ENCODE measurements around the gene MACROD2. TPM values are rescaled to one million over a fixed set of nuclear protein-coding genes. Genes with fewer than 3 reads are reported as not detected.
"Not testable (repeated sequence)": the region's sequence is repeated elsewhere in the genome, so short reads cannot be mapped to it uniquely, and the experiment has no call there.

MACROD2 gene
- total RNA-seq, 2 donors from 2014 or later = 0.95 to 4.2 TPM

- H3K4me3 ChIP-seq = no peak overlapping the region
- no peaks in the 10 kb centered on the region for H3K27me3 ChIP-seq (replicated peaks; ENCODE audit: insufficient read depth)
- ATAC-seq (ENCODE audit: insufficient number of reproducible peaks, low FRiP score, low read depth) = no peak
- H3K27ac ChIP-seq = no peak overlapping the region
- no peaks in the 10 kb centered on the region for H3K36me3 ChIP-seq
- H3K9me3 ChIP-seq = no peaks in the 10 kb centered on the region
- DNase-seq (ENCODE audit: low spot score) = no peak
- no peak for TF ChIP-seq CTCF (IDR thresholded peaks at IDR 0.05)
- H3K4me1 ChIP-seq (ENCODE audit: control insufficient read depth in 1 of 2, low read depth in 2 of 2) = no peaks in the 10 kb centered on the region
These were observed 1980.9 kb downstream of the MACROD2 start for GRCh38 chr20:15976047-15976736.

- ATAC-seq (ENCODE audit: insufficient number of reproducible peaks, low FRiP score, low read depth) (no peak), DNase-seq (ENCODE audit: low spot score) (no peak)
- H3K9me3 ChIP-seq = no peaks in the 10 kb centered on the region
These were observed 1981.7 kb downstream of the MACROD2 start for GRCh38 chr20:15977026-15977425.

GRCh38 chr20:15977758-15978157, 1982.4 kb downstream of the MACROD2 start:
- Histone ChIP-seq H3K27me3 (replicated peaks; ENCODE audit: insufficient read depth) (no peaks in the 10 kb centered on the region), H3K27ac (no peak overlapping the region), H3K36me3 (no peaks in the 10 kb centered on the region), H3K4me1 (ENCODE audit: control insufficient read depth in 1 of 2, low read depth in 2 of 2) (no peaks in the 10 kb centered on the region), H3K4me3 (no peak overlapping the region), H3K9me3 (no peaks in the 10 kb centered on the region)
- DNase-seq (ENCODE audit: low spot score) = no peak
- no peak for TF ChIP-seq CTCF (IDR thresholded peaks at IDR 0.05)
- ATAC-seq (ENCODE audit: insufficient number of reproducible peaks, low FRiP score, low read depth) = no peak

More at GRCh38 chr20:15977026-15977425, 1981.7 kb downstream of the MACROD2 start:
- H3K27ac ChIP-seq = no peak overlapping the region
- no peaks in the 10 kb centered on the region for H3K36me3 ChIP-seq
- H3K4me1 ChIP-seq (ENCODE audit: control insufficient read depth in 1 of 2, low read depth in 2 of 2) = no peaks in the 10 kb centered on the region
- no peak for TF ChIP-seq CTCF (IDR thresholded peaks at IDR 0.05)
- no peaks in the 10 kb centered on the region for H3K27me3 ChIP-seq (replicated peaks; ENCODE audit: insufficient read depth)
- no peak overlapping the region for H3K4me3 ChIP-seq

DNA sequence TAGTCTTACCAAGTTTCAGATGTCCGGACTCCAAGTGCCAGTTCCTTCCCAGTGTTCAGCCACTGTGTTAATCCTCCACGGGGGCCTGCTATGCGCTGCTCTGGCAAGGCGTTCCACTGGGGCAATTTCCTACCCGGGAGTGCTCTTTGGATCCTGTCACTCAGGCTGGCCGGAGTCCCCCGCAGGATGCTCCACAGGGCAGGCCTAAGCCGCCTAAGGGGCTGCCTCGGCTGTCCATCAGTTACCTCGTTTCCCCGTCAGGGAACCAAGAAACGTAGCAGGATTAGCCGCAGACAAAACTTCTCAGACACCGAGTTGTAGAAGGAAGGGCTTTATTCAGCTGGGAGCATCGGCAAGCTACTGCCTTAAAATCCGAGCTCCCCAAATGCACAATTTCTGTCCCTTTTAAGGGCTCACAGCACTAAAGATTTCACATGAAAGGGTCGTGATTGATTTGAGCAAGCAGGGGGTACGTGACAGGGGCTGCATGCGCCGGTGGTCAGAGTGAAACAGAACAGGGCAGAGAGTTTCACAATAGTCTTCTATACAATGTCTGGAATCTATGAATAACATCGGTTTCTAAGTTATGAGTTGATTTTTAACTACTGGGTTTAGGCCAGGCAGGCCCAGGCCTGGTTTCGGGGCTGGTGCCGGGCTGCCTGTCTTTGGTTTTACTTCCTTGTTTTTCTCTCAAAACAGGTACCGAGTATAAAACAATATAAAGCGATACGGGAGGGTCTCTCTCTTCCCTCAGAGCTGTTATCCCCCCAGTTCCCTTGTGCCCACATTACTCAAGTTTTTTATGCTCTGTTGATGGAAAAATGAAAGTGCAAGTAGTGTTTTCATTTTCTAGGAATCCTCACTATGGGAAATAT, 1990.4 kb downstream of the MACROD2 start:
- ATAC-seq (ENCODE audit: insufficient number of reproducible peaks, low FRiP score, low read depth); H3K27ac ChIP-seq; H3K36me3 ChIP-seq; H3K4me1 ChIP-seq (ENCODE audit: control insufficient read depth in 1 of 2, low read depth in 2 of 2); H3K27me3 ChIP-seq (replicated peaks; ENCODE audit: insufficient read depth); DNase-seq (ENCODE audit: low spot score); H3K9me3 ChIP-seq: not testable (repeated sequence)
- peak overlapping the region; percentile 42 for H3K4me3 ChIP-seq

DNA sequence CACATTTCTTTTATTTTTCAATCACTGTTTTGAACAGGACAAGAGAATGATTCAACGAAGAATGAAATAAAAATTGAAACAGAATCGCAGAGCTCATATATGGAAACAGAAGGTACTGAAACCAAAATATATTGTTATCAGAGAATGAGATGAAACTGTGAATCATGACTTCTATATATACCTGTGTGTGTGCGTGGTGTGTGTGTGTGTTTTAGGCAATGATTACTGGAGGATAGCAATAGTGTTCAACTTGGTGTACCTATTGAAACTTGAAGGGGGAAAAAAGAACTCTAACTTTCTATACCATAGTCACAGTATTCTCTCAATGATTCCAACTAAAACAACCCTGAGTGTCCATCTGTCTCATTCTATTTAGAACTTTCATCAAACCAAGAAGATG, 1991.4 kb downstream of the MACROD2 start:
- Histone ChIP-seq H3K27me3 (replicated peaks; ENCODE audit: insufficient read depth) (no peaks in the 10 kb centered on the region), H3K9me3 (no peaks in the 10 kb centered on the region), H3K36me3 (no peaks in the 10 kb centered on the region), H3K4me1 (ENCODE audit: control insufficient read depth in 1 of 2, low read depth in 2 of 2) (no peaks in the 10 kb centered on the region), H3K4me3 (no peak overlapping the region), H3K27ac (no peak overlapping the region)
- ATAC-seq (ENCODE audit: insufficient number of reproducible peaks, low FRiP score, low read depth) (no peak), DNase-seq (ENCODE audit: low spot score) (no peak)
- TF ChIP-seq CTCF (IDR thresholded peaks at IDR 0.05) = no peak
